Lower leg skin (tissue), 4 donors: ENCODE data around the gene ATP9A. TPM values are rescaled to one million over a fixed set of nuclear protein-coding genes. Genes with fewer than 3 reads are reported as not detected.

ENCODE experiments used
- DNase-seq, 2 donors: peaks; one replicate each; pipeline ENCODE4 v3.0.0-alpha.2; 2019; ENCODE audit warnings: low spot score in 2 of 2
- H3K4me3 ChIP-seq: fragments of 200-600 bp; sonication (generic); 2 replicates; pipeline ENCODE4 v1.5.1; 2017; ENCODE audit warnings: mild to moderate bottlenecking, low read depth; ENCODE audit not compliant: poor library complexity, severe bottlenecking
- POLR2A ChIP-seq, 2 donors: fragments of 450-650 bp; IDR thresholded peaks; one replicate each; pipeline ENCODE4 v1.6.1; 2016 to 2017; ENCODE audit warnings: antibody characterized with exemption in 2 of 2, mild to moderate bottlenecking in 1 of 2, moderate library complexity in 1 of 2
- WGBS, 2 donors: methylation state at CpG; one replicate each; pipeline ENCODE4 v1.1.5; 2018; 5-methylcytosine and 5-hydroxymethylcytosine counted together
- intact Hi-C: fragments of 100-400 bp; cut with DNase I; formaldehyde crosslinking; loops from one replicate; pipeline ENCODE4 v1.15.0; 2023; ENCODE audit warnings: low total_unique reads
- total RNA-seq, 4 donors: library from RNA; depleted of rRNA; stranded (reverse); fragments of >200 nt; gene quantifications; one replicate each; pipeline ENCODE4 v1.1.0, GENCODE V29; 2016
- TF ChIP-seq, protein P1 (sequence below), 3 donors: fragments of 450-650 bp; IDR thresholded peaks; one replicate each; pipeline ENCODE4 v1.5.1; 2016; ENCODE audit warnings: antibody characterized with exemption in 3 of 3, mild to moderate bottlenecking in 3 of 3, moderate library complexity in 2 of 3

The ATP9A gene
- total RNA-seq, 4 donors from 2014 or later = 14.1 to 23.6 (median 16.1) TPM

GRCh38 chr20:51588762-51589161 is 179.4 kb downstream of the ATP9A start:
- intact Hi-C loops = no loop called here
- 84 to 85% methylated on average over 3 of the region's 3 CpGs for WGBS, 2 donors
- H3K4me3 ChIP-seq = no peak overlapping the region
- TF ChIP-seq, protein P1, sequence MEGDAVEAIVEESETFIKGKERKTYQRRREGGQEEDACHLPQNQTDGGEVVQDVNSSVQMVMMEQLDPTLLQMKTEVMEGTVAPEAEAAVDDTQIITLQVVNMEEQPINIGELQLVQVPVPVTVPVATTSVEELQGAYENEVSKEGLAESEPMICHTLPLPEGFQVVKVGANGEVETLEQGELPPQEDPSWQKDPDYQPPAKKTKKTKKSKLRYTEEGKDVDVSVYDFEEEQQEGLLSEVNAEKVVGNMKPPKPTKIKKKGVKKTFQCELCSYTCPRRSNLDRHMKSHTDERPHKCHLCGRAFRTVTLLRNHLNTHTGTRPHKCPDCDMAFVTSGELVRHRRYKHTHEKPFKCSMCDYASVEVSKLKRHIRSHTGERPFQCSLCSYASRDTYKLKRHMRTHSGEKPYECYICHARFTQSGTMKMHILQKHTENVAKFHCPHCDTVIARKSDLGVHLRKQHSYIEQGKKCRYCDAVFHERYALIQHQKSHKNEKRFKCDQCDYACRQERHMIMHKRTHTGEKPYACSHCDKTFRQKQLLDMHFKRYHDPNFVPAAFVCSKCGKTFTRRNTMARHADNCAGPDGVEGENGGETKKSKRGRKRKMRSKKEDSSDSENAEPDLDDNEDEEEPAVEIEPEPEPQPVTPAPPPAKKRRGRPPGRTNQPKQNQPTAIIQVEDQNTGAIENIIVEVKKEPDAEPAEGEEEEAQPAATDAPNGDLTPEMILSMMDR (IDR thresholded peaks at IDR 0.05) = no peak
- no peak for TF ChIP-seq POLR2A (IDR thresholded peaks at IDR 0.05)
- DNase-seq = no peak

DNA sequence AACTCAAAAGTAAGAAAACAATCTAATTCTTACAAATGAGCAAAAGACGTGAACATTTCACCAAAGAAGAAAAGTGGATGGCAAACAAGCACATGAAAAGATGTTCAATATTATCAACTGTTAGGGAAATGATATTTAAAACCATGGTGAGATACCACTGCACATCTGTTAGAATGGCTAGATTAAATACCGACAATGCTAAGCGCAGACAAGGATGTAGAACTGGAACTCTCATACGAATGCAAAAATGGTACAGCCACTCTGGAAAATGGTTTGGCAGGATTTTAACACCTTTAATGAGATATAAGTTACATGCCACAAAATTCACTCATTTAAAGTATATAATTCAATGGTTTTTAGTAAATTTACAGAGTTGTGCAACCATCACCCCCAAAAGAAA is 181.0 kb downstream of the ATP9A start:
- TF ChIP-seq, protein P1 (IDR thresholded peaks at IDR 0.05) = no peak
- TF ChIP-seq POLR2A (IDR thresholded peaks at IDR 0.05) = no peak
- intact Hi-C loops = no loop called here
- DNase-seq = no peak
- WGBS, 2 donors = 96 to 100% methylated on average over 4 of the region's 4 CpGs
- no peak overlapping the region for H3K4me3 ChIP-seq

DNA sequence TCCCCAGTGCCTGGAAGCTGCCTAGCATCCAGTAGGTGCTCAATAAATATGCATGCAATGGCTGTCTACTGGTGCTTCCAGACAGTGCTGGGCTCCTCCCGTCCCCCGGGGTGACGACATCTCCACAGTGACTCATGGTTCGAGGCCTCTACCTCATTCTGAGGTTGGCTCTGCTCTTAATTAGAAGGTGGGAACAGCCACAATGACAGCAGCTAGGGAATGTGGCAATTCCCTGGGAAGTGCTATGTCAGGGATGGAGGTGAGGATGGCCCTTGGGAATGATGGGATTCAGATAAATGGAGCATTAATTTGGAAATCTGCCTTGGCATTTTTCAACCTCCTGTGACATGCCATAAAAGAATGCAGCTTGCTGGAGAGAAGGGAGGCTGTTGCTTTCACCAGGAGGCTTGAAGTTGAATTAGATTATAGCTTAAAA is 182.2 kb downstream of the ATP9A start:
- WGBS, 2 donors = 26 to 36% methylated on average over 4 of the region's 4 CpGs
- no peak for TF ChIP-seq POLR2A (IDR thresholded peaks at IDR 0.05)
- TF ChIP-seq, protein P1 (IDR thresholded peaks at IDR 0.05) = no peak
- intact Hi-C loops = no loop called here
- DNase-seq = no peak
- no peak overlapping the region for H3K4me3 ChIP-seq

DNA sequence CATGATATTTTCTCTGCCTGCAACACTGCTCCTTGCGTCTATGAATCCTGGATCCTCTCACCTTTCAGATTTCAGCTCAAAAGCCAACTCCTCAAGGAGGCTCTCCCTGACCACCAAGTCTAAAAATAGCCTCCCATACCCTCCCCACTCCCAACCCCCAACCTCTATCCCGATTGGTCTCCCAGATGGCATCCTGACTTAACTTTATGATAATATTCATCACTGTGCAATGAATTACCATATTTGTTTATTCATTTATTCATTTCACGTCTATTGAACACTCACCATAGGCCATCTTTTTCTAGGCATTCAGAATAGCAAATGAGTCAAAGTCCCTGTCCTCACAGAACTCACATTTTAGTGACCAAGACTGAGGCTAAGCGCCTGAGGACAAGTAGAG is 183.0 kb downstream of the ATP9A start:
- no peak overlapping the region for H3K4me3 ChIP-seq
- TF ChIP-seq, protein P1 (IDR thresholded peaks at IDR 0.05) = no peak
- TF ChIP-seq POLR2A (IDR thresholded peaks at IDR 0.05) = no peak
- no peak for DNase-seq
- 85 to 92% methylated on average over 4 of the region's 4 CpGs for WGBS, 2 donors
- intact Hi-C loops = no loop called here

GRCh38 chr20:51584737-51585136 is 183.5 kb downstream of the ATP9A start:
- TF ChIP-seq, protein P1 (IDR thresholded peaks at IDR 0.05) = no peak
- TF ChIP-seq POLR2A (IDR thresholded peaks at IDR 0.05) = no peak
- no peak overlapping the region for H3K4me3 ChIP-seq
- intact Hi-C loops = no loop called here
- 86 to 89% methylated on average over 4 of the region's 4 CpGs for WGBS, 2 donors
- no peak for DNase-seq

DNA sequence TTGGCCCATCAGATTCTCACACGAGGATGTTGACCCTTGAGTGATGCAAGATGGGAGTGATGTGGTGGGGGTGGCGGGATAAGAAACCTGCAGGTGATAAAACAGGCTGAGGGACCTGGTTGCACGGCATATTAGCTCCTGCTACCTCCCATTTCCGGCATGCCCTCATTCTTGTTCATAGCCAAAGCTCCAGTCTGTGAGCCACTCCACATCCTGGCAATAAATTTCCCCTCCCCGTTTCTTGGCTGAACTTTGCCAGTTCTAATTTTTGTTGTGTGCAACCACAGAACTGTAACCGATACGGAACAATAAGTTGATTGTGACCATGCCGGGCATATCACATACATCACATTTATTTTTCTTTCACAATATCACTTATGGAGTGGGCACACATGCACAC is 184.1 kb downstream of the ATP9A start:
- no peak for DNase-seq
- no peak for TF ChIP-seq POLR2A (IDR thresholded peaks at IDR 0.05)
- TF ChIP-seq, protein P1 (IDR thresholded peaks at IDR 0.05) = no peak
- intact Hi-C loops = no loop called here
- no peak overlapping the region for H3K4me3 ChIP-seq
- WGBS, 2 donors = 68 to 72% methylated on average over 8 of the region's 8 CpGs
